Left hindlimb (tissue), 1 donor: Measurements from ENCODE around the gene SPG7.

ENCODE experiments used
- DNase-seq: peaks from one replicate; pipeline ENCODE4 v3.0.0-alpha.2; 2018

The SPG7 gene

DNA sequence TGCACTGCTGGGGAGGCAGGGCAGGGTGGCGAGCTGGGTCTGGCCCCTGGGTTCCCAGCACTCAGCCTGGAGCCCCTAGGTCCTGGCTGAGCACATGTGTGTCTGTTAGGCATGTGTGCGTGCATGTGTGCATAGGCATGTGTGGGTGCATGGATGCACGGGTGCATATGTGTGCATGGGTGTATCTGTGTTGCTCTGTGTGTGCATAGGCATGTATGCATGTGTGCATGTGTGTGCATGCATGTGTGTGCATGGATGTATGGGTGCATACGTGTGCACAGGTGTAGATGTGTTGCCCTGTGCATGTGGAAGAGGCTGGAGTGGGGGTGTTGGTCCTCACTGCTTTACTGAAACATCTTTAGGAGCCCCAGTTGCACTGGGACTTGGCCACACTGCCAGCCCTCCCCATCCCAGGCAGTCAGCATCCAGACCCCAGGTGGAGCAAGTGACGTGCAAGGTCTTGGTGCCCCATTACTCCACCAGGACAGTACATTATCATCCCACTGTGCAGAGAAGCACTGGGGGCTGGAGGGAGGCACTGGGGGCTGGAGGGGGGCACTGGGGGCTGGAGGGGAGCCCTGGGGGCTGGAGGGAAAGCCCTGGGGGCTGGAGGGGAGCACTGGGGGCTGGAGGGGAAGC, 94.9 kb downstream of the SPG7 start:
- no peak for DNase-seq

DNA sequence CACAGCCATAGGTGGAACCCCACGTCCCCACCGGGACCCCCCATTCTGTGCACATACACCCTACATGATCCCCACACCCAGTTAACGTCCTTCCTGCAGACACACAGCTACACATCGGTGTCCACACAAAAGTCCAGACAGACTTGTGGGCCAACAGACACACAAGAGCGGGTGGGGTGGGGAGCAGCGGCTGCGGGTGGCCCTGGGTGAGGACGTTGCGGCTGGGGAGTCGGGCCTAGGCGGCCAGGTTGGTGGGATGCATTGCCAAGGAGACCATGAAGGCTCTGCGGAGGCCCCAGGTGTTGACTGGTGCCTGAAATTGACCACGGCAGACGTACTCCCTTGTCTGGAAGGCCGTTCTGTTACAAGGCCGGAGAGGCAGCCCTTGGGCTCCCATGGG, 96.6 kb downstream of the SPG7 start:
- no peak for DNase-seq

DNA sequence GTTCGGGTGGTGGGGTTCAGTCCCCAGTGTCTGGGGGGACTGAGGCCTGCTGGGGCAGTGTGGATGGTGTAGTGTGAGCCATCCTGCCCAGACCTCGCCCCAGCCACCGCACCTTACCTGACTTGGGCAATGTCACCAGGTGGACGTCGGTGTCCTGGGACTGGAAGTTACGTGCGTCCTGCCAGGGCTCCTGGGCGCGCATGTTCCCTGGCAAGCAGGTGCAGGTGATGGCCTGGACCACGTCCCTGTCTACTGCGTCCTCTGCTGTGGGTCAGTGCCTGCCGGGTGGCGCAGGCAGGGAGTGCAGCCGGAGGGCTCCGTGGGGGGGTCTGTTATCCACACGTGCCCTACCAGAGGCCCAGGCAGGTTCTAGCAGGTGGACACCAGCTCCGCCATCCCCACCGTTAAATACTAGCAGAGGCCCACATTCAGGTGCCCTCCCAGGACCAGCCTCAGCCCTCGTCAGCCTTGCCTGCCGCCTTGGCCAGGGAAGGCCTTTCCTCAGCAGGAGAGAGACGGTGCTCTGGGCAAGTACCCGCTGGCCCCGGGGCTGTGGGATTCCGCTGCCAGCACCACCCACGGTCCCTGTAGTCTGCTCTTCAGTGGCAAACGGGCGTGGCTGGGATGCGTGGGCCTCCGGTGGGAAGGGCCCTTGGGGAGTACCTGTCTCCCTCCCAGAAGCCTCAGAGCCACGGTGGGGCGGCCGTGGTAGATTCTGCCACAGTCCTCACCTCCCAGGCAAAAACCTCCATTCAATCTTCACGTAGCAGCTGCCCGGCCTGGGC, 97.2 kb downstream of the SPG7 start:
- peak; percentile 26 for DNase-seq

DNA sequence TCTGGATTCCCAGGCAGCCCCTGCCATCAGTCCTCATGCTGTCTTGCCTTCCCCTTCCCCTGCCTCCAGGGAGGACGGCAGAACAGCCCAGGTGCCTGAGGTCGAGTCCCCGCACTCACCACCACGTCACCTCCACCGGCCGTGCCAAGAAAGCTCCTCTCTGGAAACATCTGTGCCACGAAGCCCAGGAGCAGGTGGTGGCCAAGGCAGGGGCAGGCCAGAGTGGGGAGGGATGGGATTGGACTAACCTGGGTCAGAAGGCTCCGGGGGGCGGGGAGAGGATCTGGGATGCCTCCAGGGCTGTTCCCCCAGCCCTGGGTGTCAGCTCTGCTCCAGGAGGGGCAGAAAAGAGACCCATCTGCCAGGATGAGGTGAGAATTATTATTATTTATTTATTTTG, 97.8 kb downstream of the SPG7 start:
- no peak for DNase-seq
